Panc1 (cell line): ENCODE data around the gene TNIK.

Experiments
- CTCF ChIP-seq: fragments of 450-650 bp; IDR thresholded peaks from 2 replicates; pipeline ENCODE4 v1.5.1; 2017; ENCODE audit warnings: mild to moderate bottlenecking
- POLR2AphosphoS5 ChIP-seq: IDR thresholded peaks from 2 replicates; pipeline ENCODE4 v1.6.1; 2012; ENCODE audit warnings: mild to moderate bottlenecking, low read depth, low read length, moderate library complexity
- REST ChIP-seq, 2 experiments: IDR thresholded peaks; 2 replicates each; pipeline ENCODE4 v1.6.1; 2011 to 2012; ENCODE audit warnings: low read depth in 2 of 2, control low read depth in 1 of 2, low read length in 1 of 2, mild to moderate bottlenecking in 1 of 2, moderate library complexity in 1 of 2; ENCODE audit not compliant: insufficient read depth in 1 of 2
- SIN3A ChIP-seq: IDR thresholded peaks from 2 replicates; pipeline ENCODE4 v1.6.1; 2012; ENCODE audit warnings: low read depth, mild to moderate bottlenecking, low read length, moderate library complexity, borderline replicate concordance; ENCODE audit not compliant: insufficient read depth

GRCh38 chr3:171281256-171281992 lies 178.8 kb downstream of the TNIK start:
- TF ChIP-seq REST (IDR thresholded peaks at IDR 0.05; ENCODE audit: insufficient read depth in 1 of 2, low read depth in 2 of 2, low read length in 1 of 2) (no peak), CTCF (no peak), POLR2AphosphoS5 (no peak), SIN3A (no peak)
